Adrenal gland (tissue), 12 donors: ENCODE results near the gene SLC22A14. TPM values are rescaled to one million over a fixed set of nuclear protein-coding genes. Genes with fewer than 3 reads are reported as not detected.

Source experiments
- DNase-seq, 7 donors: peaks; one replicate each; pipeline ENCODE4 v3.0.0-alpha.2; 2019 to 2020
- H3K27ac ChIP-seq, 5 donors: fragments of 200-600 bp; sonication (generic) in 4 of 5; 1 replicate in 3 of 5; 2 replicates in 2 of 5; pipeline versions ENCODE4 v1.5.1 to v1.8.0; 2016 to 2020; ENCODE audit warnings: mild to moderate bottlenecking in 1 of 5
- H3K27me3 ChIP-seq: fragments of 200-600 bp; 2 replicates; pipeline ENCODE4 v1.8.0; 2021
- H3K36me3 ChIP-seq, 2 donors: fragments of 200-600 bp; replicated peaks in 1 of 2; 1 replicate in 1 of 2; 2 replicates in 1 of 2; pipeline versions ENCODE4 v1.5.1 to v1.8.0; 2018 to 2022
- H3K4me1 ChIP-seq, 2 donors: fragments of 200-600 bp; replicated peaks in 1 of 2; 1 replicate in 1 of 2; 2 replicates in 1 of 2; pipeline versions ENCODE4 v1.5.1 to v1.8.0; 2018 to 2021
- H3K4me3 ChIP-seq, 4 donors: fragments of 200-600 bp; sonication (generic) in 3 of 4; one replicate each; pipeline ENCODE4 v1.5.1; 2016 to 2018
- H3K9me3 ChIP-seq, 3 donors: fragments of 200-600 bp; sonication (generic) in 1 of 3; replicated peaks in 1 of 3; 1 replicate in 2 of 3; 2 replicates in 1 of 3; pipeline versions ENCODE4 v1.5.1 to v1.8.0; 2016 to 2021
- POLR2A ChIP-seq, 2 donors: fragments of 450-650 bp; IDR thresholded peaks; one replicate each; pipeline ENCODE4 v1.6.1; 2017; ENCODE audit warnings: antibody characterized with exemption in 2 of 2, mild to moderate bottlenecking in 2 of 2, moderate library complexity in 1 of 2
- WGBS, 4 donors: extraction: QIAGEN DNeasy Blood & Tissue Kit in 2 of 4; methylation state at CpG; one replicate each; pipeline versions ENCODE4 v1.1.5 to v1.1.7; 2013 to 2017; 5-methylcytosine and 5-hydroxymethylcytosine counted together
- intact Hi-C, 2 donors: fragments of 100-400 bp; cut with DNase I; formaldehyde crosslinking; loops; one replicate each; pipeline versions ENCODE4 v1.14.1 to v1.15.0; 2022 to 2023
- polyA plus RNA-seq, 3 donors: library from polyadenylated mRNA; stranded (reverse); fragments of 200-250 nt in 2 of 3; fragments of 350-450 nt in 1 of 3; fragmentation: Illumina TruSeq in 1 of 3; extraction: RNeasy Lipid Tissue Mini Kit (QIAGEN cat#74804) in 1 of 3; gene quantifications; one replicate each; pipeline ENCODE4 v1.2.3, GENCODE V29; 2013 to 2014
- total RNA-seq, 9 donors: library from RNA; depleted of rRNA in 4 of 9; stranded (reverse); fragments of >200 nt in 4 of 9; fragments of 120-200 nt in 1 of 9; fragmentation: NEBNext Ultra II Directional in 1 of 9; extraction: Animal tissue kit (Norgen Biotek cat#: 25700) in 1 of 9; gene quantifications; one replicate each; pipeline versions ENCODE4 v1.1.0 to v1.2.4, GENCODE V29; 2013 to 2023
- TF ChIP-seq, protein P1 (sequence below), 6 experiments: fragments of 450-650 bp in 4 of 6; fragments of 200-600 bp in 2 of 6; sonication (generic) in 1 of 6; IDR thresholded peaks; 1 replicate in 5 of 6; 2 replicates in 1 of 6; pipeline versions ENCODE4 v1.5.1 to v1.8.0; 2016 to 2021; ENCODE audit warnings: antibody characterized with exemption in 6 of 6, mild to moderate bottlenecking in 2 of 6, moderate library complexity in 1 of 6
- donor health status: healthy with polysubstance abuse.
- donor health status: Bipolar disorder and iron deficiency.
- donor health status: DM: yes; HTN: yes; CAD: no.
- donor health status: DM: no; HTN: no; CAD: no.
- donor health status: DM: no; HTN: no; CAD: no.
- donor health status: DM: yes; HTN: yes; CAD: no.

Gene SLC22A14
- total and polyA plus RNA-seq, 12 donors, result 0.07 to 0.32 (median 0.11) TPM; not detected in 5

GRCh38 chr3:38264779-38265178 is 17.3 kb upstream of the SLC22A14 start:
- 74 to 91% (median 86%) methylated on average over 1 of the region's 1 CpG for WGBS, 4 donors

DNA sequence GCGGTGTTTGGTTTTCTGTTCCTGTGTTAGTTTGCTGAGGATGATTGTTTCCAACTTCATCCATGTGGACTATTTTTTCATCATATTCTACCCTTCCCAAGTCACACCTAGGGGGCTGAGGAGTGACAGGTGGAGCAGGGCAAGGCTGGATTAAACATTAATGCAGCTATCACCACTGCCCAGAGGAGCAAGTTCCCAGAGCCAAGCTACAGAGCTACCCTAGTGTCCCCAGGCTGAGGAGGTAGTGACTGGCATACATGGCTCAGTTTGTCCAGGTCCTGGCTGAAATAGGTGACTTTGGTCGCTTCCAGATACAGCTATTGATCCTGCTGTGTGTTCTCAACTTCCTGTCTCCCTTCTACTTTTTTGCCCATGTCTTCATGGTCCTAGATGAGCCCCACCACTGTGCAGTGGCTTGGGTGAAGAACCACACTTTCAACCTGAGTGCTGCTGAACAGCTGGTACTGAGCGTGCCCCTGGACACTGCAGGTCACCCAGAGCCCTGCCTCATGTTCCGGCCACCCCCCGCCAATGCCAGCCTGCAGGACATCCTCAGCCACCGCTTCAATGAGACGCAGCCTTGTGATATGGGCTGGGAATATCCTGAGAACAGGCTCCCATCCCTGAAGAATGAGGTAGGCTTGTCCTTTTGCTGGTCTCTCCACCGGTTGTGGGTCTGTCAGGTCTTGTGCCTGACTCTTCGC is 16.3 kb upstream of the SLC22A14 start, which contains the start of gene SLC22A13:
SLC22A13 (plus strand) TSS at position 209 of the 704 bp plus-strand sequence; CDS start at position 258, 49 bp downstream.
- no peaks in the 10 kb centered on the region for H3K36me3 ChIP-seq
- H3K4me1 ChIP-seq, result peaks cover 4 to 8% of the 10 kb centered on the region in 2 donors
- no peak within 1 kb of the TSS for H3K27ac ChIP-seq
- no peak for TF ChIP-seq POLR2A (IDR thresholded peaks at IDR 0.05)
- TF ChIP-seq, protein P1, sequence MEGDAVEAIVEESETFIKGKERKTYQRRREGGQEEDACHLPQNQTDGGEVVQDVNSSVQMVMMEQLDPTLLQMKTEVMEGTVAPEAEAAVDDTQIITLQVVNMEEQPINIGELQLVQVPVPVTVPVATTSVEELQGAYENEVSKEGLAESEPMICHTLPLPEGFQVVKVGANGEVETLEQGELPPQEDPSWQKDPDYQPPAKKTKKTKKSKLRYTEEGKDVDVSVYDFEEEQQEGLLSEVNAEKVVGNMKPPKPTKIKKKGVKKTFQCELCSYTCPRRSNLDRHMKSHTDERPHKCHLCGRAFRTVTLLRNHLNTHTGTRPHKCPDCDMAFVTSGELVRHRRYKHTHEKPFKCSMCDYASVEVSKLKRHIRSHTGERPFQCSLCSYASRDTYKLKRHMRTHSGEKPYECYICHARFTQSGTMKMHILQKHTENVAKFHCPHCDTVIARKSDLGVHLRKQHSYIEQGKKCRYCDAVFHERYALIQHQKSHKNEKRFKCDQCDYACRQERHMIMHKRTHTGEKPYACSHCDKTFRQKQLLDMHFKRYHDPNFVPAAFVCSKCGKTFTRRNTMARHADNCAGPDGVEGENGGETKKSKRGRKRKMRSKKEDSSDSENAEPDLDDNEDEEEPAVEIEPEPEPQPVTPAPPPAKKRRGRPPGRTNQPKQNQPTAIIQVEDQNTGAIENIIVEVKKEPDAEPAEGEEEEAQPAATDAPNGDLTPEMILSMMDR (IDR thresholded peaks at IDR 0.05), result no peak
- no peak within 1 kb of the TSS for H3K4me3 ChIP-seq
- intact Hi-C loops, result no loop called here
- 94 to 100% (median 96%) methylated on average over 7 to 9 of the region's 9 CpGs for WGBS, 4 donors
- no peaks in the 10 kb centered on the region for H3K27me3 ChIP-seq
- no peak for DNase-seq
- H3K9me3 ChIP-seq, result no peaks in the 10 kb centered on the region

More at GRCh38 chr3:38264779-38265178, 17.3 kb upstream of the SLC22A14 start:
- Histone ChIP-seq H3K36me3 (no peaks in the 10 kb centered on the region), H3K4me3 (no peak overlapping the region), H3K9me3 (no peaks in the 10 kb centered on the region), H3K27me3 (no peaks in the 10 kb centered on the region), H3K4me1 (peaks cover 4 to 8% of the 10 kb centered on the region in 2 donors), H3K27ac (no peak overlapping the region)
- DNase-seq, result no peak
- intact Hi-C loops, result no loop called here
- TF ChIP-seq, protein P1 (IDR thresholded peaks at IDR 0.05), result no peak
- TF ChIP-seq POLR2A (IDR thresholded peaks at IDR 0.05), result no peak

GRCh38 chr3:38266810-38267209 is 15.3 kb upstream of the SLC22A14 start:
- H3K9me3 ChIP-seq, result no peaks in the 10 kb centered on the region
- no peak overlapping the region for H3K4me3 ChIP-seq
- no peaks in the 10 kb centered on the region for H3K36me3 ChIP-seq
- no peak for TF ChIP-seq POLR2A (IDR thresholded peaks at IDR 0.05)
- TF ChIP-seq, protein P1 (IDR thresholded peaks at IDR 0.05), result no peak
- no peak overlapping the region for H3K27ac ChIP-seq
- WGBS, 4 donors, result 88 to 100% (median 94%) methylated on average over 1 of the region's 1 CpG
- peaks cover 4 to 8% of the 10 kb centered on the region in 2 donors for H3K4me1 ChIP-seq
- intact Hi-C loops, result no loop called here
- no peak for DNase-seq
- H3K27me3 ChIP-seq, result no peaks in the 10 kb centered on the region

- H3K36me3 ChIP-seq, result no peaks in the 10 kb centered on the region
- no peak overlapping the region for H3K27ac ChIP-seq
- H3K4me3 ChIP-seq, result no peak overlapping the region
- H3K4me1 ChIP-seq, result peaks cover 4 to 8% of the 10 kb centered on the region in 2 donors
- WGBS, 4 donors, result 66 to 81% (median 78%) methylated on average over 2 of the region's 2 CpGs
- H3K9me3 ChIP-seq, result no peaks in the 10 kb centered on the region
- H3K27me3 ChIP-seq, result no peaks in the 10 kb centered on the region
- TF ChIP-seq, protein P1 (IDR thresholded peaks at IDR 0.05), result no peak
- TF ChIP-seq POLR2A (IDR thresholded peaks at IDR 0.05), result no peak
- DNase-seq, result no peak
- intact Hi-C loops, result no loop called here
These were observed 14.4 kb upstream of the SLC22A14 start for GRCh38 chr3:38267662-38268061.
